Progenitor cell of endocrine pancreas (in vitro differentiated cells): ENCODE results near the gene GDA. TPM values are rescaled to one million over a fixed set of nuclear protein-coding genes. Genes with fewer than 3 reads are reported as not detected.

Experiments used
- DNase-seq: peaks from one replicate; pipeline ENCODE4 v3.0.0; 2021; ENCODE audit warnings: low spot score; ENCODE audit not compliant: unreplicated experiment
- H3K27ac Mint-ChIP-seq: 2 replicates; pipeline ENCODE4 v1.8.0; 2021; ENCODE audit warnings: mild to moderate bottlenecking, moderate library complexity, mixed read lengths
- H3K27me3 Mint-ChIP-seq: 2 replicates; pipeline ENCODE4 v1.8.0; 2021; ENCODE audit warnings: mixed read lengths
- H3K36me3 Mint-ChIP-seq: 2 replicates; pipeline ENCODE4 v1.8.0; 2022; ENCODE audit warnings: mixed read lengths; ENCODE audit not compliant: insufficient read depth
- H3K4me1 Mint-ChIP-seq: 2 replicates; pipeline ENCODE4 v1.8.0; 2021; ENCODE audit warnings: low read depth, mixed read lengths
- H3K4me3 Mint-ChIP-seq: 2 replicates; pipeline ENCODE4 v1.8.0; 2021; ENCODE audit warnings: low read depth, mild to moderate bottlenecking, moderate library complexity, mixed read lengths
- H3K9me3 Mint-ChIP-seq: 2 replicates; pipeline ENCODE4 v1.8.0; 2021; ENCODE audit warnings: low read depth, mixed read lengths
- total RNA-seq: library from RNA; stranded (reverse); gene quantifications from 2 replicates; pipeline ENCODE4 v1.2.1, GENCODE V29; 2021
- TF ChIP-seq, protein P1 (sequence below): fragments of 200-600 bp; sonication (generic); IDR thresholded peaks from one replicate; pipeline ENCODE4 v1.5.0; 2021; ENCODE audit warnings: antibody characterized with exemption, mild to moderate bottlenecking; ENCODE audit not compliant: unreplicated experiment

The GDA gene
- total RNA-seq, 1 donor from 2014 or later, result 5.5 TPM

DNA sequence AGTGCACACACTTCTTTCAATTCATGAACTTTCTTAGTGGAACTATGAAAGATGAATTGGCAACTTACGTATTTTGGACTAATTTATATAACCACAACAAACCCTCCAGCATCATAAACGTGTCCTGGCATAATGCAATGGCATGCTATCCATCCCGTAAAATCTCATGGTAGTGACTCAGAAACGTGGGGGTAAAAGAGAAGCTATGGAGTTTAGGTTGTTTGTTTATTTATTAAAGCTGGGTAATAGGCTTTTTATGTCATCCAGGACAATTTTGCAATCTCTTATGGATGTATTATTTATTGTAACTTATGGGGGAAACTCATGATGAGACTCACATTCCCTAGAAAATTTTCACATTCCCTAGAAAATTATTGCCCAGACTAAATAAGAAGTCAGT is 106.3 kb downstream of the GDA start:
- no peak overlapping the region for H3K27ac Mint-ChIP-seq
- no peak for DNase-seq
- TF ChIP-seq, protein P1, sequence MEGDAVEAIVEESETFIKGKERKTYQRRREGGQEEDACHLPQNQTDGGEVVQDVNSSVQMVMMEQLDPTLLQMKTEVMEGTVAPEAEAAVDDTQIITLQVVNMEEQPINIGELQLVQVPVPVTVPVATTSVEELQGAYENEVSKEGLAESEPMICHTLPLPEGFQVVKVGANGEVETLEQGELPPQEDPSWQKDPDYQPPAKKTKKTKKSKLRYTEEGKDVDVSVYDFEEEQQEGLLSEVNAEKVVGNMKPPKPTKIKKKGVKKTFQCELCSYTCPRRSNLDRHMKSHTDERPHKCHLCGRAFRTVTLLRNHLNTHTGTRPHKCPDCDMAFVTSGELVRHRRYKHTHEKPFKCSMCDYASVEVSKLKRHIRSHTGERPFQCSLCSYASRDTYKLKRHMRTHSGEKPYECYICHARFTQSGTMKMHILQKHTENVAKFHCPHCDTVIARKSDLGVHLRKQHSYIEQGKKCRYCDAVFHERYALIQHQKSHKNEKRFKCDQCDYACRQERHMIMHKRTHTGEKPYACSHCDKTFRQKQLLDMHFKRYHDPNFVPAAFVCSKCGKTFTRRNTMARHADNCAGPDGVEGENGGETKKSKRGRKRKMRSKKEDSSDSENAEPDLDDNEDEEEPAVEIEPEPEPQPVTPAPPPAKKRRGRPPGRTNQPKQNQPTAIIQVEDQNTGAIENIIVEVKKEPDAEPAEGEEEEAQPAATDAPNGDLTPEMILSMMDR, result no peak
- H3K36me3 Mint-ChIP-seq, result no peaks in the 10 kb centered on the region
- no peak overlapping the region for H3K4me3 Mint-ChIP-seq
- H3K27me3 Mint-ChIP-seq, result no peaks in the 10 kb centered on the region
- H3K4me1 Mint-ChIP-seq, result no peaks in the 10 kb centered on the region
- no peaks in the 10 kb centered on the region for H3K9me3 Mint-ChIP-seq

DNA sequence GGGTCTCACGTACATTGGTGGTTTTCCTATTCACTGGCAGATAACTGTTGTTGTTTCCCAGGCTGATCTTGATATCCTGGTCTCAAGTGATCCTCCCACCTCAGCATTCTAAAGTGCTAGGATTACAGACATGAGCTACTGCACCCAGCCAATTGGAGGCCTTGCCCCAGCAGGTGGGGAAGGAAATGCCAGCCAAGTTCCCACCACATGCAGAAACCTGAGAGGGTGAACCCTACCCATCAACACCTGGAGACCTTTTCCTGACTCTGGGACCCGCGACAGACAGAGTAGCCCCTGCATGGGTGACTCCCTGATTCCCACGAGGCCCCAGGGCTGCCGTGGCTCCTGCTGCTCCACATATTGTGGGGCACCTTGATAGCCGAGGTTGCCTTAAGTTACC is 107.7 kb downstream of the GDA start:
- TF ChIP-seq, protein P1, result no peak
- no peak overlapping the region for H3K27ac Mint-ChIP-seq
- no peak for DNase-seq
- H3K4me1 Mint-ChIP-seq, result no peaks in the 10 kb centered on the region
- no peak overlapping the region for H3K4me3 Mint-ChIP-seq
- H3K9me3 Mint-ChIP-seq, result no peaks in the 10 kb centered on the region
- H3K36me3 Mint-ChIP-seq, result no peaks in the 10 kb centered on the region
- no peaks in the 10 kb centered on the region for H3K27me3 Mint-ChIP-seq

DNA sequence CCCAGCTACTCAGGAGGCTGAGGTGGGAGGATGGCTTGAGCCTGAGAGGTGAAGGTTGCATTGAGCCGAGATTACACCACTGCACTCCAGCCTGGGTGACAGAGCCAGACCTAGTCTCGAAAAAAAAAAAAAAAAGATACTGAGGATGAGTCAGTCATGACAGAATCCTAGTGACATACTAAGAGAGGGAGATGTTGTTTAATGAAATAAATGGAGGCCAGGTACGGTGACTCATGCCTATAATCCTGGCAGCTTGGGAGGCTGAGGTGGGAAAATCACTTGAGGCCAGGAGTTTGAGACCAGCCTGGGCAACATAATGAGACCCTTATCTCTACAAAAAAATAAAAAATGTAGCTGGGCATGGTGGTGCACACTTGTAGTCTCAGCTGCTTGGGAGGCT is 108.6 kb downstream of the GDA start:
- Mint-ChIP-seq H3K36me3 (no peaks in the 10 kb centered on the region), H3K4me1 (no peaks in the 10 kb centered on the region), H3K27me3 (no peaks in the 10 kb centered on the region), H3K4me3 (no peak overlapping the region), H3K27ac (no peak overlapping the region), H3K9me3 (no peaks in the 10 kb centered on the region)
- DNase-seq, result no peak
- TF ChIP-seq, protein P1, result no peak

DNA sequence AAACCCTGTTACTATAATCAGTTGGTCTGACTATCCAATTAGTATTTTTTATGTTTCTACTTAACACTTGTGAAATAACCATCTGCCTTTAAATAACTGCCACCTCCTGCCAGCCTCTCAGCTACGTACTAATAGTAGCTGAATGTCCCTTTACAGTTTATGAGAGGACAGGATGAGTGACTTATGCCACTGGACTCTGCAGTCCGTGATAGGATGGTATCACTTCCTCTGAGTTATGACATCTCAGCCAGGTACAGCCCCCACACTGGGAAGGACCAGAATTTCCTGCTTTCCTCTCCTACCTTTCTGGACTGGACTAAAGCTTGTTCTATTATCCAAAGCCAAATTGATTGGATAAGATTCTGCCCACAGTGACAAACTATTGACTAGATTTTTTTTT is 112.8 kb downstream of the GDA start:
- Mint-ChIP-seq H3K4me3 (no peak overlapping the region), H3K27ac (no peak overlapping the region), H3K36me3 (no peaks in the 10 kb centered on the region), H3K4me1 (no peaks in the 10 kb centered on the region), H3K27me3 (no peaks in the 10 kb centered on the region), H3K9me3 (peaks cover 3% of the 10 kb centered on the region)
- no peak for DNase-seq
- TF ChIP-seq, protein P1, result no peak

DNA sequence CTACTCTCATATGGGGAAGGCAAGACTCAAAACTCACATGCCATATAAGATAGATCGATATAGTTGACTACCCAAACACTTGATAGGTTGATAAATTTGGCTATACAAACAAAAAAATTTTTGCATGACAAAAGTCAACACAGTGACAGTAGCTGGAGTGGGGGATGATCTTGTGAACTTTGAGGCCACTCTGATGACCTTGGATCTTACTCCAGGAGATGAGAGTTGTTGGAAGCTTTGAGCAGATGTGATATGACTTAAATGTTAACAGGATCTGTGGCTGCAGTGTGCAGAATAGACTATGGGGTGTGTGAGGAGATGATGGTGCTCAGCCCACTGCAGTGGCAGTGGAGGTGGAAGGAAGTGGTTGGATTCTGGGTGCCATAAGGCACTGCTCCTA is 114.3 kb downstream of the GDA start:
- DNase-seq, result no peak
- Mint-ChIP-seq H3K27me3 (no peaks in the 10 kb centered on the region), H3K36me3 (no peaks in the 10 kb centered on the region), H3K9me3 (peaks cover 3% of the 10 kb centered on the region), H3K4me1 (no peaks in the 10 kb centered on the region), H3K4me3 (no peak overlapping the region), H3K27ac (no peak overlapping the region)
- TF ChIP-seq, protein P1, result no peak
